NCI-H1105 treated with DMSO at 0.1 percent for 48 hours (cell line): ENCODE data around the gene NEDD4L.
A peak's percentile ranks its signal among the peaks of the same experiment; 100 is the strongest.

Experiments
- DNase-seq: peaks from one replicate; lab custom pipeline; 2025; lab: John Stamatoyannopoulos, UW

NEDD4L gene

GRCh38 chr18:58320907-58321561 lies 277.0 kb downstream of the NEDD4L start:
- DNase-seq = no peak

DNA sequence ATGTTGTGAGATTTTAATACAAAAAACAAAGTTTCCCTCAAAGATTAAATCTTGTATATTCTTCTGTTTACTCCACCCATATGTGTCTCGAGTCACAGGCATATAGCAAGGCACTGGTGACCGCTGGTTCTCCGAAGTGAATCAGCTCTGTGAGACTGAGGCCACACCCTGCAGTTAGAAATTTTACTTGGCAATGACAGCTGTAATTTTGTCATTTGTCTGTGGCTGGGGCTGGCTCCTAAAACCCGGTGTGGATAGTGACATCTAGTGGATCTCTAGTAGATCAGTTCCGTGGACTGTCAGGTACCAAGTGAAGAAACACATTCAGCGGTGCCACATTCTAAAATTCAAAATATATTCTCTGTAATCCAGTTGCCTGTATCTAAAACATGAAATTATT lies 278.0 kb downstream of the NEDD4L start:
- peak; percentile 84 for DNase-seq

DNA sequence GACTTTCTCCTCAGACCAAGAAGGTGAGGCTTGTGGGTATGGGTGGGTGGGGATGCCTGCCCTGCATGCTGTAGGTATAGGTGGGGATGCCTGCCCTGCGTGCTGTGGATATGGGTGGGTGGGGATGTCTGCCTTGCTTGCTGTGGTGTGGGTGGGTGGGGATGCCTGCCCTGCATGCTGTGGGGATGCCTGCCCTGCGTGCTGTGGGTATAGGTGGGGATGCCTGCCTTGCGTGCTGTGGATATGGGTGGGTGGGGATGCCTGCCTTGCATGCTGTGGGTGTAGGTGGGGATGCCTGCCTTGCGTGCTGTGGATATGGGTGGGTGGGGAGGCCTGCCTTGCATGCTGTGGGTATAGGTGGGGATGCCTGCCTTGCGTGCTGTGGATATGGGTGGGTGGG lies 278.4 kb downstream of the NEDD4L start:
- DNase-seq = no peak

GRCh38 chr18:58323866-58324762 lies 280.1 kb downstream of the NEDD4L start:
- no peak for DNase-seq

- DNase-seq = no peak
Observed at GRCh38 chr18:58324824-58325480, 280.9 kb downstream of the NEDD4L start.

DNA sequence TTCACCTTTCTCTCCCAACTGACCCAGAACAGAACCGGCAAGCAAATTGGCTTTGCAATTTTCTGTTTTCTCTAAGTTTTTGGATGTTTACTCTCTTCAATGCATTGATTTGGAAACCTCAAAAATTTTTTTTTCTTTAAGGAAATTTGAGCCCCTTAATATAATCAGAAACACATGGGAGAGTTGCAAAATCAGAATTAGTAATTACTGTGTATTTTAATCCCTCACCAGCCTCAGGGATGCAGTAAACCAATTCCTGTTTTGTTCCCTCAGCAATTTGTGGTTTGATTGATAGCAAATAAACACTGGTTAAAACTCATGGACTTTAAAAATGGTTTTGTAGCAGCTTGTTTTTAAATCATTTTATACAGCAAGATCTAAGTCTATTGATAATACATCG lies 281.5 kb downstream of the NEDD4L start:
- DNase-seq = no peak

- no peak for DNase-seq
Observed at GRCh38 chr18:58334061-58334460, 290.0 kb downstream of the NEDD4L start.

DNA sequence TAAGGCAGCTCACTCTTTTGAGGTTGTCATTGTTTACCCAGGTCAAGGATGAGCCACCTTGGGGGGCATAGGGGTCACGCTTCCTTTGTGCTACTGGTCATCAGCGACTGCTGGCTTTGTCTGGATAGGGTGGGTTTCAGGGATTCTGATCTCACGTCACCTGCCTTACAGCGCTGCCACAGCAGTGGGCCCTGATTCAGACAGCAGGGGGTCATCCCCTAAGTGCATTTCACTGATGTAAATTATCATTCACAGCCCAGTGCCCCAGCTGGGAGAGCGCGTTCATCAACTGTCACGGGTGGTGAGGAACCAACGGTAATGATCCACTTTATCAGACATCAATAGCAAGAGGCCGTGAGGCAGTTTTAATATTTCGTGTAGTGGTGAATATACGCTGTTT lies 291.2 kb downstream of the NEDD4L start:
- DNase-seq = no peak

DNA sequence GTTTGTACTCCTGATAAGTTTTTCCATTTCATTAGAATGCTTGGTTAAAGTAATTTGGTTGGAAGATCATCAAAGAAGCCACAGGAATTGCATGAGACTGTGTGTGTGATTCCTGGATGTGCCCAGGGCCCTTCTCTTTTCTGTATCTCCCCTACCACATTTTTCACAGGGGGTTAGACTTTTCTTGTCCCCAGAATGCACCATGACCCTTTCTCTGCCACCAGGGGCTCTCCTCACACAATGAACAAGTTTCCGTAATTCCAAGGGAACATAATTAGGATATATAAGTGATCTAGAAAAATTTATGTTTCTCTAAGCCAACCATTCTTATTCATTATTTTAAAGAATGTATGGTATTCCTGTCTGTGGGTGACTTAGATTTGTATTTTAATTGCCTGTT lies 291.8 kb downstream of the NEDD4L start:
- no peak for DNase-seq

GRCh38 chr18:58336605-58337004 lies 292.6 kb downstream of the NEDD4L start:
- no peak for DNase-seq

GRCh38 chr18:58337285-58337684 lies 293.3 kb downstream of the NEDD4L start:
- DNase-seq = no peak

DNA sequence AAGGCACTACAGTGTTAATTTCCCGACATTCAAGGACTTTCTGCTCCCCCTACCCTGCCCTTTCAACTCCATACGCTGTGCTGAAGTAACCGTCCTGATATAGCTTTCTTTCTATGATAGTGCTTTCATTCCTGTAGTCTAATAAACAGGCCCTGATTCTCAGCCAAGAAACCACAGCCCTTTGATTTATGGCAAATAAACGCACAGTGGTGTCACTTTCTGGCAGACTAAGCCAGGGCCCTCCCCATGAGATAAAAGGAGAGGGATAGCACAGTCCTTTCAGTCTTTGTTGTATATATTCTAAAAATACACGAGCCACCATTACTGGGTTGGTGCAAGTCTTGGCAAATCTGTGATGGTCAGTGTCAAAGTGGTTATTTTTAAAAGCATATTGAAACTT lies 293.7 kb downstream of the NEDD4L start:
- no peak for DNase-seq

GRCh38 chr18:58338141-58338540 lies 294.1 kb downstream of the NEDD4L start:
- no peak for DNase-seq

DNA sequence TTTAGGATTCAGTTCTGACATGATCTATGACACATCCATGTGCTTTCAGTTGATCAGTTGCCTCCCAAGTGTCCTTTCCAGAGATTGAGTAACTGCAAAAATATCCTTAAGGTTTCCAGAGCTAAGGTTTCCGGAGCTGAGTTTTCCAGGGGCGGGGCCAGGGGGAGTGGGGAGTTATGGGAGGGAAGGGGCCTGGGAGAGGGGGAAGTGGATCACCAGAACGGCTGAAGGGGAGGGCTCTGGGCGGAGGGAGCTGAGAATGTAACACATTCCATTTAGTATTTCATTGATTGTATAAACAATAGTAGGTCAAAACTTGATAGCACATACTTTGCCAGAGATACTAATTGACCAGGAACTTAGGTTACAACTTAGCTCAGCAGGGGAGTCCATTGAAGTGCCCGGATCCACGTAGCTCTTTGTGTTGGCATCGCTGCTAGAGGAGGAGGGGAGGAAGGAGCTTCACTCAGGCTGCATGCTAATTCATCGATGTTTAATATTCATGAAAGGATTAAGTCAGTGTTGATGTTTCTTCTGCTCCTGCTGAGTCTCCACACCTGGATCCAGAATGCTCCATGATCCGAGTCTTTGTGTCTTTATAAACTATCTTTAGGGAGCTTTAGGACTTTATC lies 295.1 kb downstream of the NEDD4L start:
- DNase-seq = no peak

DNA sequence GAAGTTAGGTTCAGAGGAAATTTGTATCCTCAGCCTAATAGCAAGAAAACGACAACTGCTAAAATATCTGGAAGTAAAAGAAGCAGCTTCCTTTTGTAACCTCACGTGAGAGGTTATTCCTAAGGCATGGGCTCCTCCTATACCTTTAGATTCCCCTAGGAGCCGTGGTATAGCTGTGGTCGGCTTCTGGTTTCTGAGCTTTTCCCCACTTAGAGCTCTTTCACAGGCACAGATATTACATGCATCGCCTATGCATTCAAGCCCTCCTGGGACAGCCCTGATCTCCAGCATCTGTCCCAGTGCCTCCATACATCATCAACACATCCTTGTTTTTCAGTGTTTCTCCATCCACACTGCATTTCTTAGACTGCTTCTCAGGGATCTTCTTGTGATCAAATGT lies 295.9 kb downstream of the NEDD4L start:
- DNase-seq = no peak

DNA sequence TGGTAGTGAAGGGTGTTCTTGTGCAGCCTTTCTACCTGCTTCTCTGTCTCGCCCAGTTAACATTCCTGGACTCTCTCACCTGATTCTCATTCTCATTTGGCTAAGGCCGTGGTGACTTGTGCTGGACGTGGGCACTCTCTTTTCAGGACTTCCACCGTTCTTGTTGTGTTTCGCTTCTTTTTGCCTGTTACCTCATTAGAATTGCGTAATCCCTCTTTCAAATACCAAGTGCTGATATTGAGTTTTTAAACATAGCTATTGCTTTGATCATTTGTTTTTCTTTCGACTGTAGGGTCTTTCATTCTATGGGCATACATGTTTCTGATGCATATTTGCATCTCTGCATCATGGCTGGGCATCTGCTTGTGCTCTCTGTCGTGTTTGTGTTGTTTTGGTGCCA lies 297.9 kb downstream of the NEDD4L start:
- no peak for DNase-seq

DNA sequence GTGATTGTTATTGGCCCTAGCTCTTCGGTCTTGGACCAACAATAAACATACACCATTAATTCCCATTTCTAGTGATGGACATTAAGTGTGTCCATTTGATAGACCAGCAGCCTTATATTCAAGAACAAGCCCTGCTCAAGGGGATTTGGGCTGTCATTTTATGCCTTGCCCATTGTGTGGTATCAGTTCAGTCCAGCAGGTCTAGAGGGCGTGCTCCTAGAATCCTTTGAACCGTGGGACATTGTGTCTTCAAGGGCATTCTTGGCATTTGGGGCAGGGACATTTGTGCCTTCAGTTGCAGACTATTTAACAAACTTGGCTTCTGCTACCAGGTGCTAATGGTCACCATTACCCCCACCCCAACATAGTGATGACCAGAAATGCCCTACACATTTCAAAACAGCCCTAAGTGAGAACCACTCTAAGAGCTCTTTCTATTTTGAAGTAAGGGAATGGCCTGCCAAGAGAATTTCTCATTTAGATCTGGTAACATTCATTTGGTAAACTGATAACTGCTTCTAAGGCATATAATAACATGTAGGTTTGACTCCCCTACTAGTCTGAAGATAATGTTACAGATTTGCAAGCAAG lies 300.1 kb downstream of the NEDD4L start:
- no peak for DNase-seq

DNA sequence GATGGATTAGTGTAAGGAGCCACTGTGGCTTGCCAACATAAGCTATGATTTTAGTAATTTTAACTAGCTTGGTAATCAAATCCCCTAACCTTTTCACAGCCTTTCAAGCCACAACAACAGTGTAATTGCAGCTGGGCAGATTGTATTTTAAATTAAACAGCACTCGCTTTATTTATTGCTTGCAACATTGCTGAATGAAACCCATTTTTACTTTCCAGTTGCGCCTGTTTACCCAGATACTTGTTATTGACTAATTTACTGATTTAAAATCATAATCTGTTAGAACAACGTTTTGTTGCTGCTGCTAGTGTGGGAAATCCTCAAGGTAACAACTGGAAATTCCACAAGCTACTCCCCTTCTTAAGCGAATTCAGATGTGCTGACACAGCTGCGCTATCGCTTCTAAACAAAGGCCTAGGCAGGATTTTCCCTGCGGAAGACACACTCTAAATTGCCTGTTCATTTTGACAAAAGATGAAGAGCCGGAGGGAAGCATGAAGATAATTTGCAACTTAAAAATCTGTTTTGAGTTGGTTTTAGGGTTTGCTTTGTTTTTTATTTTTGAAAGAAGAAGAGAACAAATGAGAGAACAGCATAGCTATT lies 300.9 kb downstream of the NEDD4L start:
- DNase-seq = no peak

- DNase-seq = no peak
Observed at GRCh38 chr18:58345875-58346274, 301.8 kb downstream of the NEDD4L start.

- no peak for DNase-seq
Observed at GRCh38 chr18:58347135-58347534, 303.1 kb downstream of the NEDD4L start.

- DNase-seq = no peak
Observed at GRCh38 chr18:58348517-58348916, 304.5 kb downstream of the NEDD4L start.

DNA sequence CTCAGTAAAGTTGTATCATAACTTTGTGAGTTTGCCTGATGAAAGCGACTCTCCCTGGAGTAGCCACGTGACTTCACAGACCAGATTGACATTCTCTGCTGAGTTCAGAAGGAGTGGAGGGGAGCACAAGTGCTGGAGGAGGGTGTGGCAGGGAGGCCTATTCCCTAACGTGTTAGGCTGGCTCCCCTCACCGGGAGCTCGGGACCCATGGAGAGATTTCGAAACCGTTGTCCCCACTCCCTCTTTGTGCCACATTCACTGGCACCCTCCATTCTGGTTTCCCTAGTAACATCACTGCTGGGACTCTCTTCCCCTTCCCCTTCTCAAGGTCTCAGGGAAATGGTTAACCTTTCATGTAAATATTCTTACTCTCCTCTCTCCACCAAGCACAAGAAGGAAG lies 304.9 kb downstream of the NEDD4L start:
- DNase-seq = no peak
